ENCODE results near the gene NFATC4. TPM values are rescaled to one million over a fixed set of nuclear protein-coding genes. Genes with fewer than 3 reads are reported as not detected.
"Not testable (repeated sequence)": the region's sequence is repeated elsewhere in the genome, so short reads cannot be mapped to it uniquely, and the experiment has no call there.

Gene NFATC4
- total and polyA plus RNA-seq, 2 experiments from 2014 or later = 84.8 to 96.9 TPM

DNA sequence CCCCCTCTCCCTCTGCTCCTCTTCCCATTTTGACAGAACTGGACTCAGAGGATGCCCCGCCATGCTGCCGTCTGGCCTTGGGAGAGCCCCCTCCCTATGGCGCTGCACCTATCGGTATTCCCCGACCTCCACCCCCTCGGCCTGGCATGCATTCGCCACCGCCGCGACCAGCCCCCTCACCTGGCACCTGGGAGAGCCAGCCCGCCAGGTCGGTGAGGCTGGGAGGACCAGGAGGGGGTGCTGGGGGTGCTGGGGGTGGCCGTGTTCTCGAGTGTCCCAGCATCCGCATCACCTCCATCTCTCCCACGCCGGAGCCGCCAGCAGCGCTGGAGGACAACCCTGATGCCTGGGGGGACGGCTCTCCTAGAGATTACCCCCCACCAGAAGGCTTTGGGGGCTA, 1.5 kb downstream of the NFATC4 start:
- Histone ChIP-seq H2AFZ (no peak overlapping the region), H3K4me2 (ENCODE audit: unreplicated experiment) (peak overlapping the region; percentile 88), H3K4me1 (ENCODE audit: insufficient read depth) (peaks cover 26% of the 10 kb centered on the region), H3K27me3 (replicated peaks; ENCODE audit: insufficient read depth) (no peaks in the 10 kb centered on the region), H3K9me2 (ENCODE audit: insufficient read depth) (no peaks in the 10 kb centered on the region), H3K27ac (peak overlapping the region; percentile 99), H3K9me3 (ENCODE audit: low read depth) (no peaks in the 10 kb centered on the region), H3K9ac (peak overlapping the region; percentile 100), H3K36me3 (ENCODE audit: low read depth) (peaks cover 18% of the 10 kb centered on the region; the same call in 1 of the 2 replicates), H4K20me1 (ENCODE audit: insufficient read depth) (no peaks in the 10 kb centered on the region), H3F3A (ENCODE audit: insufficient read depth) (peaks cover 9% of the 10 kb centered on the region), H3K4me3 (peak overlapping the region; percentile 98), H3K79me2 (ENCODE audit: insufficient read depth) (peaks cover 33% of the 10 kb centered on the region)
- in situ Hi-C loops (cut with MboI) = no loop called here
- DNase-seq = no peak
- 46 to 52% methylated on average over 20 of the region's 20 CpGs for WGBS, 2 experiments (ENCODE audit: low coverage in 1 of 2, low lambda C conversion rate in 2 of 2, missing lambda C conversion rate in 2 of 2)
- TF ChIP-seq EZH2 (IDR thresholded peaks at IDR 0.05; ENCODE audit: insufficient read depth, poor library complexity, severe bottlenecking) = no peak
- TF ChIP-seq EZH2phosphoT487 (IDR thresholded peaks at IDR 0.05; ENCODE audit: insufficient read depth, low read depth) = no peak

- peak overlapping the region; percentile 88 for H3K4me2 ChIP-seq (ENCODE audit: unreplicated experiment)
- peaks cover 21% of the 10 kb centered on the region; the same call in 1 of the 2 replicates for H3K36me3 ChIP-seq (ENCODE audit: low read depth)
- peaks cover 33% of the 10 kb centered on the region for H3K79me2 ChIP-seq (ENCODE audit: insufficient read depth)
- WGBS, 2 experiments (ENCODE audit: low coverage in 1 of 2, low lambda C conversion rate in 2 of 2, missing lambda C conversion rate in 2 of 2) = 58 to 67% methylated on average over 23 to 32 of the region's 32 CpGs
- no peak for TF ChIP-seq EZH2 (IDR thresholded peaks at IDR 0.05; ENCODE audit: insufficient read depth, poor library complexity, severe bottlenecking)
- TF ChIP-seq EZH2phosphoT487 (IDR thresholded peaks at IDR 0.05; ENCODE audit: insufficient read depth, low read depth) = no peak
- H3K27me3 ChIP-seq (replicated peaks; ENCODE audit: insufficient read depth) = no peaks in the 10 kb centered on the region
- no peaks in the 10 kb centered on the region for H3K9me2 ChIP-seq (ENCODE audit: insufficient read depth)
- H3K27ac ChIP-seq = no peak overlapping the region
- H3K4me3 ChIP-seq = peak overlapping the region; percentile 98
- H4K20me1 ChIP-seq (ENCODE audit: insufficient read depth) = no peaks in the 10 kb centered on the region
- H3K4me1 ChIP-seq (ENCODE audit: insufficient read depth) = peaks cover 22% of the 10 kb centered on the region
- H3F3A ChIP-seq (ENCODE audit: insufficient read depth) = peaks cover 5% of the 10 kb centered on the region
- H3K9ac ChIP-seq = peak overlapping the region; percentile 30
- peak; percentile 27 for DNase-seq
- no peak overlapping the region for H2AFZ ChIP-seq
- in situ Hi-C loops (cut with MboI) = no loop called here
- H3K9me3 ChIP-seq (ENCODE audit: low read depth) = no peaks in the 10 kb centered on the region
These were observed 2.1 kb downstream of the NFATC4 start for GRCh38 chr14:24369907-24370687.

- H3F3A ChIP-seq (ENCODE audit: insufficient read depth) = no peaks in the 10 kb centered on the region
- H3K27me3 ChIP-seq (replicated peaks; ENCODE audit: insufficient read depth) = no peaks in the 10 kb centered on the region
- 91 to 100% methylated on average over 1 of the region's 1 CpG for WGBS, 2 experiments (ENCODE audit: low coverage in 1 of 2, low lambda C conversion rate in 2 of 2, missing lambda C conversion rate in 2 of 2)
- no peaks in the 10 kb centered on the region for H4K20me1 ChIP-seq (ENCODE audit: insufficient read depth)
- H2AFZ ChIP-seq = no peak overlapping the region
- H3K79me2 ChIP-seq (ENCODE audit: insufficient read depth) = peaks cover 33% of the 10 kb centered on the region
- peak overlapping the region; percentile 14; the same call in 1 of the 2 replicates for H3K4me3 ChIP-seq
- no peaks in the 10 kb centered on the region for H3K9me3 ChIP-seq (ENCODE audit: low read depth)
- in situ Hi-C loops (cut with MboI) = no loop called here
- H3K4me1 ChIP-seq (ENCODE audit: insufficient read depth) = peaks cover 15% of the 10 kb centered on the region
- 0 out of 2 replicates have a peak overlapping the region, but pooled peaks have one; percentile 12 for H3K27ac ChIP-seq
- H3K36me3 ChIP-seq (ENCODE audit: low read depth) = peaks cover 21% of the 10 kb centered on the region; the same call in 1 of the 2 replicates
- peak overlapping the region; percentile 34 for H3K4me2 ChIP-seq (ENCODE audit: unreplicated experiment)
- DNase-seq = peak; percentile 34
- TF ChIP-seq EZH2 (IDR thresholded peaks at IDR 0.05; ENCODE audit: insufficient read depth, poor library complexity, severe bottlenecking) (no peak), EZH2phosphoT487 (IDR thresholded peaks at IDR 0.05; ENCODE audit: insufficient read depth, low read depth) (no peak)
- H3K9ac ChIP-seq = peak overlapping the region; percentile 30
- no peaks in the 10 kb centered on the region for H3K9me2 ChIP-seq (ENCODE audit: insufficient read depth)
These were observed 2.8 kb downstream of the NFATC4 start for GRCh38 chr14:24370748-24371147.

GRCh38 chr14:24371605-24372004, 3.6 kb downstream of the NFATC4 start:
- peak overlapping the region; percentile 34 for H3K4me2 ChIP-seq (ENCODE audit: unreplicated experiment)
- H3F3A ChIP-seq (ENCODE audit: insufficient read depth); in situ Hi-C loops (cut with MboI); H2AFZ ChIP-seq; H4K20me1 ChIP-seq (ENCODE audit: insufficient read depth); H3K9me2 ChIP-seq (ENCODE audit: insufficient read depth); H3K27me3 ChIP-seq (replicated peaks; ENCODE audit: insufficient read depth); H3K4me3 ChIP-seq; H3K9me3 ChIP-seq (ENCODE audit: low read depth): not testable (repeated sequence)
- 38 to 48% methylated on average over 3 of the region's 3 CpGs for WGBS, 2 experiments (ENCODE audit: low coverage in 1 of 2, low lambda C conversion rate in 2 of 2, missing lambda C conversion rate in 2 of 2)
- peak overlapping the region; percentile 30; the same call in 1 of the 2 replicates for H3K9ac ChIP-seq
- H3K4me1 ChIP-seq (ENCODE audit: insufficient read depth) = peaks cover 13% of the 10 kb centered on the region
- DNase-seq = peak; percentile 13
- peaks cover 22% of the 10 kb centered on the region; the same call in 1 of the 2 replicates for H3K36me3 ChIP-seq (ENCODE audit: low read depth)
- H3K79me2 ChIP-seq (ENCODE audit: insufficient read depth) = peaks cover 33% of the 10 kb centered on the region
- H3K27ac ChIP-seq = 0 out of 2 replicates have a peak overlapping the region, but pooled peaks have one; percentile 12
